D721Med (cell line): ENCODE measurements around the gene EXOC8.
"Not testable (repeated sequence)": the region's sequence is repeated elsewhere in the genome, so short reads cannot be mapped to it uniquely, and the experiment has no call there.

Experiments
- DNase-seq: peaks from one replicate; pipeline ENCODE4 v3.0.0; 2011; ENCODE audit warnings: low spot score; ENCODE audit not compliant: insufficient read length
- FAIRE-seq: peaks from 2 replicates; lab custom pipeline; 2011; peaks lifted over from hg19 to GRCh38; lab: Jason Lieb, UNC
- CTCF ChIP-seq: IDR thresholded peaks from 2 replicates; pipeline ENCODE4 v1.5.1; 2012; ENCODE audit warnings: mild to moderate bottlenecking, control low read depth; ENCODE audit not compliant: insufficient read depth; ENCODE audit errors: missing control alignments

Gene EXOC8

GRCh38 chr1:231353086-231353485 lies 15.4 kb upstream of the EXOC8 start:
- no peak for DNase-seq
- TF ChIP-seq CTCF, result no peak

GRCh38 chr1:231351816-231352215 lies 14.2 kb upstream of the EXOC8 start:
- no peak for TF ChIP-seq CTCF
- DNase-seq (no peak), FAIRE-seq (peak; percentile 86)

More at GRCh38 chr1:231353086-231353485, 15.4 kb upstream of the EXOC8 start:
- no peak for FAIRE-seq

- not testable (repeated sequence) for DNase-seq, FAIRE-seq
Measured at GRCh38 chr1:231348856-231349255, 11.2 kb upstream of the EXOC8 start.

GRCh38 chr1:231348442-231348841 lies 10.8 kb upstream of the EXOC8 start:
- FAIRE-seq (no peak), DNase-seq (no peak)
- no peak for TF ChIP-seq CTCF

- no peak for FAIRE-seq
- no peak for TF ChIP-seq CTCF
Measured at GRCh38 chr1:231347961-231348360, 10.3 kb upstream of the EXOC8 start.

GRCh38 chr1:231340328-231341013 lies 2.8 kb upstream of the EXOC8 start:
- FAIRE-seq, result no peak
- no peak for TF ChIP-seq CTCF
- DNase-seq, result no peak

More at GRCh38 chr1:231347961-231348360, 10.3 kb upstream of the EXOC8 start:
- DNase-seq, result no peak

GRCh38 chr1:231338270-231339128 lies 847 bp upstream of the EXOC8 start, which contains the start of gene SPRTN:
SPRTN (plus strand) TSS chr1:231338293; CDS start chr1:231338384, 91 bp downstream.
- peak; percentile 92 for DNase-seq
- no peak for FAIRE-seq
- TF ChIP-seq CTCF, result no peak
